ENCODE results near the gene ENOX1.

DNA sequence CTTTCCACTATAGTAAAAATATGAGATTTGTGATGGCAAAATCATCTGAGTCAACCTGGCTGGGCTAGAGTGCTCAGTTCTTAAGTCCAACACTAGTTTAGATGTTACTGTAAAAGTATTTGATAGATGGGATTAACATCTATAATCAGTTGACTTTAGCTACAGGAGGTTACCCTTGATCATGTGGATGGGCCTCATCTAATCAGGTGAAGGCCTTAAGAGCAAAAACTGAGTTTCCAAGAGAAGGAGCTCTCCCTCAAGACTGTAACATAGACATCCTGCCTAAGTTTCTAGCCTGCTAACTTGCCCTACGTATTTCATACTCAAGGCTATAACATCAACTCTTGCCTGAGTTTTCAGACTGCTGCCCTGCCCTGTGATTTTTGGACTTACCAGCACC lies 132.8 kb downstream of the ENOX1 start:
- TF ChIP-seq CTCF (optimal IDR thresholded peaks at IDR 0.05 in 1 of 3, IDR thresholded peaks at IDR 0.05 in 1 of 3, conservative IDR thresholded peaks at IDR 0.05 in 1 of 3; ENCODE audit: extremely low read depth in 1 of 3, insufficient read depth in 2 of 3, low read length in 3 of 3): no peak
- no peak for TF ChIP-seq EZH2 (IDR thresholded peaks at IDR 0.05; ENCODE audit: low read length)

All from keratinocyte (primary cell).